Measurements from ENCODE around the gene EIF1.

GRCh38 chr17:41735744-41736143 lies 47.1 kb downstream of the EIF1 start:
- TF ChIP-seq EP300 (IDR thresholded peaks at IDR 0.05; ENCODE audit: borderline replicate concordance) = no peak
- TF ChIP-seq TAF1 (IDR thresholded peaks at IDR 0.05; ENCODE audit: low read depth) = no peak
- no peak for TF ChIP-seq EGR1 (IDR thresholded peaks at IDR 0.05)
- TF ChIP-seq RAD21 (IDR thresholded peaks at IDR 0.05; ENCODE audit: low read depth) = no peak
- no peak for TF ChIP-seq CREB1 (IDR thresholded peaks at IDR 0.05; ENCODE audit: low read depth)
- TF ChIP-seq CEBPB (IDR thresholded peaks at IDR 0.05) = no peak
- no peak for TF ChIP-seq FOXM1 (IDR thresholded peaks at IDR 0.05; ENCODE audit: borderline replicate concordance, low read depth)
- TF ChIP-seq ZBTB7A (IDR thresholded peaks at IDR 0.05; ENCODE audit: low read depth) = no peak
- TF ChIP-seq YY1 (IDR thresholded peaks at IDR 0.05; ENCODE audit: low read depth) = no peak
- no peak for TF ChIP-seq MAX (IDR thresholded peaks at IDR 0.05)
- no peak for TF ChIP-seq NFIC (IDR thresholded peaks at IDR 0.05)
- no peak for TF ChIP-seq USF1 (IDR thresholded peaks at IDR 0.05)
- TF ChIP-seq TEAD4 (IDR thresholded peaks at IDR 0.05) = no peak
- no peak for TF ChIP-seq TCF12 (IDR thresholded peaks at IDR 0.05; ENCODE audit: low read depth)

All from Ishikawa (cell line).